K562 (cell line): ENCODE results near the gene CEACAM5. TPM values are rescaled to one million over a fixed set of nuclear protein-coding genes. Genes with fewer than 3 reads are reported as not detected.

Experiments
- ATAC-seq: fragments of 200-7000 bp; cut with Tn5 transposase; 3 replicates; pipeline ENCODE4 v1.9.1; 2020; ENCODE audit warnings: moderate library complexity
- BruUV-seq: library from RNA; stranded (reverse); fragments of 400-500 nt; replicated peaks from 2 replicates; lab custom pipeline; 2021; lab: Mats Ljungman, UMichigan
- CTCF ChIA-PET: fragments of 300-600 bp; formaldehyde crosslinking; extraction: SDS; loops from one replicate; lab custom pipeline; 2021; ENCODE audit warnings: low intra/inter-chr PET ratio; lab: Yijun Ruan, JAX
- POLR2A ChIA-PET: fragments of 300-600, 350-650 bp; sonication (Branson Sonifier 250); formaldehyde crosslinking; extraction: SDS; loops from one replicate; lab custom pipeline; 2021; ENCODE audit warnings: antibody characterized with exemption, inconsistent platforms; lab: Yijun Ruan, JAX
- DNase-seq, 4 experiments: peaks; one replicate each; pipeline versions ENCODE4 v3.0.0 to v3.0.0-alpha.2; 2011 to 2018; ENCODE audit warnings: low spot score in 3 of 4, mixed read lengths in 3 of 4; ENCODE audit errors: extremely low read depth in 1 of 4
- FAIRE-seq: peaks from 2 replicates; lab custom pipeline; 2011; peaks lifted over from hg19 to GRCh38; lab: Jason Lieb, UNC
- H2AFZ ChIP-seq: 2 replicates; pipeline ENCODE4 v1.6.0; 2011; ENCODE audit warnings: low read depth, low read length, control low read depth, inconsistent platforms
- H3K27ac ChIP-seq: fragments of 200-600 bp; 3 replicates; pipeline ENCODE4 v1.8.0; 2011; ENCODE audit warnings: low read depth, mild to moderate bottlenecking, control low read depth, inconsistent platforms, low read length, moderate library complexity, mixed read lengths; ENCODE audit errors: extremely low read depth
- H3K27me3 ChIP-seq, 2 experiments: fragments of 300-600 bp in 1 of 2; 2 replicates in 1 of 2; 3 replicates in 1 of 2; pipeline versions ENCODE4 v1.6.0 to v1.8.0; 2011; ENCODE audit warnings: inconsistent platforms in 2 of 2, low read length in 2 of 2, mild to moderate bottlenecking in 1 of 2, mixed read lengths in 1 of 2, moderate library complexity in 1 of 2; ENCODE audit not compliant: control insufficient read depth in 2 of 2, insufficient read depth in 2 of 2
- H3K36me3 ChIP-seq: fragments of 300-600 bp; 3 replicates; pipeline ENCODE4 v1.8.0; 2011; ENCODE audit warnings: mild to moderate bottlenecking, low read length, inconsistent platforms; ENCODE audit not compliant: control insufficient read depth, insufficient read depth
- H3K4me1 ChIP-seq, 2 experiments: fragments of 200-600 bp in 1 of 2; replicated peaks in 1 of 2; 2 replicates in 1 of 2; 3 replicates in 1 of 2; pipeline versions ENCODE4 v1.5.1 to v1.8.0; 2011; ENCODE audit warnings: inconsistent platforms in 2 of 2, low read length in 2 of 2, mild to moderate bottlenecking in 1 of 2, mixed read lengths in 1 of 2, moderate library complexity in 1 of 2; ENCODE audit not compliant: control insufficient read depth in 2 of 2, insufficient read depth in 2 of 2
- H3K4me2 ChIP-seq: 2 replicates; pipeline ENCODE4 v1.6.1; 2011; ENCODE audit warnings: low read length, control low read depth, inconsistent platforms, mixed read lengths; ENCODE audit not compliant: insufficient read depth
- H3K4me3 ChIP-seq: fragments of 200-600 bp; sonication (generic), shearing (Covaris generic); 2 replicates; pipeline ENCODE4 v1.5.1; 2016; ENCODE audit warnings: control low read depth, inconsistent platforms
- H3K79me2 ChIP-seq: fragments of 200-600 bp; 3 replicates; pipeline ENCODE4 v1.8.0; 2011; ENCODE audit warnings: low read length, inconsistent platforms; ENCODE audit not compliant: control insufficient read depth, insufficient read depth
- H3K9ac ChIP-seq, 2 experiments: 2 replicates each; pipeline versions ENCODE4 v1.6.0 to v1.6.1; 2011; ENCODE audit warnings: low read depth in 2 of 2, low read length in 2 of 2, control low read depth in 1 of 2, inconsistent platforms in 1 of 2, mild to moderate bottlenecking in 1 of 2, mixed read lengths in 1 of 2; ENCODE audit not compliant: insufficient read depth in 1 of 2
- H3K9me1 ChIP-seq: one replicate; pipeline ENCODE4 v1.6.0; 2011; ENCODE audit warnings: inconsistent platforms, mild to moderate bottlenecking, low read length, moderate library complexity; ENCODE audit not compliant: control insufficient read depth, insufficient read depth
- H3K9me3 ChIP-seq: replicated peaks from 2 replicates; pipeline ENCODE4 v1.5.1; 2011; ENCODE audit warnings: low read depth, low read length, inconsistent platforms; ENCODE audit not compliant: control insufficient read depth, insufficient read depth
- H4K20me1 ChIP-seq: replicated peaks from 2 replicates; pipeline ENCODE4 v1.6.1; 2011; ENCODE audit warnings: low read length, inconsistent platforms, mixed read lengths; ENCODE audit not compliant: control insufficient read depth, insufficient read depth
- ETV1 ChIP-seq: fragments of 450-650 bp; conservative IDR thresholded peaks from 2 replicates; pipeline ENCODE4 v1.6.1; 2016; ENCODE audit warnings: missing genetic modification characterization, control low read depth, low read depth, missing compliant biosample characterization
- FOXK1 ChIP-seq: sonication (generic); formaldehyde crosslinking; IDR thresholded peaks from 2 replicates; pipeline ENCODE4 v1.8.0; 2022; ENCODE audit warnings: missing genetic modification reagents, mild to moderate bottlenecking, borderline replicate concordance
- NUFIP1 ChIP-seq: fragments of 450-650 bp; IDR thresholded peaks from 2 replicates; pipeline ENCODE4 v1.6.1; 2018; ENCODE audit not compliant: partially characterized antibody
- PRDM10 ChIP-seq: fragments of 450-650 bp; IDR thresholded peaks from 2 replicates; pipeline ENCODE4 v1.6.1; 2018; ENCODE audit not compliant: partially characterized antibody
- SMC3 ChIP-seq: conservative IDR thresholded peaks from 2 replicates; pipeline ENCODE4 v1.6.1; 2011; ENCODE audit warnings: low read depth, low read length, improper control_type of control experiment; ENCODE audit not compliant: insufficient read depth
- STAT5B ChIP-seq: fragments of 250-450 bp; sonication (Bioruptor Pico); IDR thresholded peaks from 2 replicates; pipeline ENCODE4 v1.8.0; 2021; ENCODE audit warnings: mild to moderate bottlenecking, inconsistent platforms
- ZBTB17 ChIP-seq: fragments of 450-650 bp; formaldehyde crosslinking; IDR thresholded peaks from 2 replicates; pipeline ENCODE4 v1.4.0; 2020; ENCODE audit warnings: mild to moderate bottlenecking
- ZNF57 ChIP-seq: fragments of 450-650 bp; formaldehyde crosslinking; IDR thresholded peaks from 2 replicates; pipeline ENCODE4 v1.4.0; 2020; ENCODE audit warnings: mild to moderate bottlenecking, moderate library complexity
- WGBS: fragments of 100-300 bp; shearing (Covaris generic); methylation state at CpG from one replicate; pipeline ENCODE4 v1.1.6; 2016; ENCODE audit warnings: low coverage, mixed read lengths; ENCODE audit not compliant: insufficient coverage; ENCODE audit errors: missing lambda C conversion rate; 5-methylcytosine and 5-hydroxymethylcytosine counted together
- in situ Hi-C: fragments of 300-500 bp; cut with MboI; formaldehyde crosslinking; loops from 4 replicates; pipeline ENCODE4 v1.15.0; 2018; ENCODE audit warnings: inconsistent platforms, mixed read lengths
- intact Hi-C: fragments of 100-400 bp; cut with micrococcal nuclease; formaldehyde crosslinking; loops from 2 replicates; pipeline ENCODE4 v1.14.2; 2022
- polyA plus RNA-seq, 8 experiments: library from polyadenylated mRNA; depleted of rRNA in 4 of 8; stranded (reverse) in 5 of 8; unstranded in 3 of 8; fragments of >200 nt; fragmentation: Nextera tagmentation in 2 of 8; fragmentation: Illumina TruSeq in 1 of 8; extraction: Ambion mirVana in 2 of 8; extraction: Trizol in 1 of 8; gene quantifications; 2 replicates each; pipeline versions ENCODE4 v1.2.1 to v1.2.3, GENCODE V29; 2011 to 2014; ENCODE audit warnings: inconsistent platforms in 1 of 8, missing spikeins in 1 of 8
- total RNA-seq, 7 experiments: library from RNA; depleted of rRNA in 6 of 7; stranded (reverse); fragments of >200 nt in 6 of 7; fragmentation: Illumina TruSeq in 2 of 7; extraction: Trizol in 2 of 7; gene quantifications; 2 replicates each; pipeline versions ENCODE4 v1.2.1 to v1.2.3, GENCODE V29; 2011 to 2021; ENCODE audit warnings: low replicate concordance in 1 of 7

CEACAM5 gene
- total and polyA plus RNA-seq, 9 of the 15 experiments (the other 6 are each of a cell fraction or from before 2014, with no cell fraction given) = 0.33 TPM; not detected in 8

GRCh38 chr19:41668315-41668714, 40.1 kb upstream of the CEACAM5 start:
- H3K27ac ChIP-seq = no peak overlapping the region
- no peaks in the 10 kb centered on the region for H3K79me2 ChIP-seq
- ATAC-seq (no peak), FAIRE-seq (no peak), DNase-seq (no peak)
- ChIA-PET CTCF (no interaction called here), POLR2A (no interaction called here)
- H3K9me3 ChIP-seq = no peaks in the 10 kb centered on the region
- H3K9me1 ChIP-seq = no peaks in the 10 kb centered on the region
- no TSS peak for BruUV-seq
- WGBS = 0% methylated on average over 1 of the region's 1 CpG
- intact Hi-C loops = no loop called here
- H3K4me3 ChIP-seq = no peak overlapping the region
- H3K9ac ChIP-seq = no peak overlapping the region
- no peak overlapping the region for H2AFZ ChIP-seq
- 0 out of 5 replicates have a peak, but pooled peaks cover 0 to 4% of the 10 kb centered on the region in 2 experiments for H3K27me3 ChIP-seq
- no peak for TF ChIP-seq ETV1
- TF ChIP-seq STAT5B (CRISPR knock-in tag) = no peak
- no peak for TF ChIP-seq NUFIP1
- TF ChIP-seq PRDM10 = no peak
- no peak for TF ChIP-seq ZBTB17
- TF ChIP-seq ZNF57 (CRISPR knock-in tag) = no peak
- no peak for TF ChIP-seq SMC3
- no peak for TF ChIP-seq FOXK1
- TF ChIP-seq, all 486 proteins: peak for 0
- in situ Hi-C loops = no loop called here
- Histone ChIP-seq H3K36me3 (no peaks in the 10 kb centered on the region), H3K4me1 (no peaks in the 10 kb centered on the region), H3K4me2 (no peak overlapping the region), H4K20me1 (no peaks in the 10 kb centered on the region)
